DMS 273 (cell line): ENCODE measurements around the gene PTPRM.

Experiments
- DNase-seq: peaks from one replicate; lab custom pipeline; 2025; ENCODE audit not compliant: unreplicated experiment; lab: John Stamatoyannopoulos, UW

PTPRM gene

DNA sequence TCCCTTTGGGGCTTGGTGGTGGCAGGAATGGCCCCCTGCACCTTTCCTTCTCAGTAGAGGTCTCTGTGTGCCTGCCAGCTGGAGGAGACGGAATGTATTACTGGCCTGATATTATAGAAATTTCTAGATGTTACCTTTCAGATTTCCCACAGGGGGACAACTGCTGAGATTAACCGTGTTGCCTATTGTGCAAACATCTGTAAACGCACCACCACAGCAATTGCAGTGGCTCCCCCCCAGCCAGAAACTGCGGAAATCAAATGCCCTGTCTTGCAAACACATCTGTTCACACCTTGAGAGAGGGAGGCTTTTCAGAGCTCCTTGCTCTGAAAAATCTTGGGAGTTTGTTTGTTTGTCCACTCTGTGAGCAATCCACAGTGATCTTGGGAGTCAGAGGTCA, 772.1 kb downstream of the PTPRM start:
- no peak for DNase-seq

DNA sequence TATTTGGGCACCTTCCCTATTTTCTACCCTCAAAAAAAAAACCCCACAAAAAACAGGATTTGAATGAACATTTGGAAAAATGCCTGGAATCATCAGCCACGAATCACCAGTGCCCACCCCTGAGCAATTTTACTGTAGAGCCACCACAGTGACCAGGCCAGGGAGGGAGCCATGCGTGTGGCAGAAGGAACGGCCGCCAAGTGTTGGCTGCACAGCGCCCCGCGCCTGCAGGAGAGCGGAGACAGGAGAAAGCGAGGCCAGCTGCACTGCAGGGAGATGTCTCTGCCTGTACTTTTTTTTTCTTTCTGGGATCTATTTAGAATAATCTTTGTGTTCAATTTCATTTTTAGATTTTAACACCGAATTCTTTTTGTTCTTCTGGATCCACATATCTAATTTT, 772.8 kb downstream of the PTPRM start:
- DNase-seq, result no peak

DNA sequence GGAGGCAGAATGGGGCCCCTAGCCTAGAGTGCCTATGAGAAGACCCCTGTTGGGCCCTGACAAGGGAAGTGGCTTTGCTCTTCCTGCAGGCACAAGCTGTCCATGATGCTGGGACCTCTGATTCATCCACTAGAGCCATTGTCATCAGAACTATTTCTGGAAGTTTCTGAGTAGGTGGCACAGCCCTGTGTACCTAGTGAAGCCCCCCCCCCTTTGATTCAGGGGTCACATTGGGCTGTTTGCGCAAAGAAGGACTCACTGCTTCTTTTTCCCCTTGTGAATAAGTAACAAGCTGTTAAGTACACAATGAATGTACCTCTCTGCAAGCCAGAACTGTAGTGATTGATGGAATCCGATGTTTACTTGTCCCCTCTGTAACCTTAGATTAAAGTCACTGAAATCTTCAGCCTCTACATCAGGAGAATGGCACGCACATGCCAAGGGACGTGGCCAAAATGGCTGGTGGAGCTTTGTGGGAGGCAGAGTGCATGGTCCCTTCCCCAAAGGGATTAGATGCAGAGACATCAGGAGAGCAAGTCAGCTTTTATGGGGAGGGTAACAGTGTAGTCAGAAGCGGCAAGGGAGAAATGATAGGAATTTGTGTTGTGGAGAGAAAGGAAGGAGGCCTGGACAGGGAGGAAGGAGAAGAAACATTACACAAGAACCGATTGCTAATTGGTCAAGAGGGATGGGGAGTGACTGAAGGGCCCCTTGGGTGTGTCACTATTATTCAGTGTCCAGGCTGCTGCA, 774.5 kb downstream of the PTPRM start:
- DNase-seq, result no peak

DNA sequence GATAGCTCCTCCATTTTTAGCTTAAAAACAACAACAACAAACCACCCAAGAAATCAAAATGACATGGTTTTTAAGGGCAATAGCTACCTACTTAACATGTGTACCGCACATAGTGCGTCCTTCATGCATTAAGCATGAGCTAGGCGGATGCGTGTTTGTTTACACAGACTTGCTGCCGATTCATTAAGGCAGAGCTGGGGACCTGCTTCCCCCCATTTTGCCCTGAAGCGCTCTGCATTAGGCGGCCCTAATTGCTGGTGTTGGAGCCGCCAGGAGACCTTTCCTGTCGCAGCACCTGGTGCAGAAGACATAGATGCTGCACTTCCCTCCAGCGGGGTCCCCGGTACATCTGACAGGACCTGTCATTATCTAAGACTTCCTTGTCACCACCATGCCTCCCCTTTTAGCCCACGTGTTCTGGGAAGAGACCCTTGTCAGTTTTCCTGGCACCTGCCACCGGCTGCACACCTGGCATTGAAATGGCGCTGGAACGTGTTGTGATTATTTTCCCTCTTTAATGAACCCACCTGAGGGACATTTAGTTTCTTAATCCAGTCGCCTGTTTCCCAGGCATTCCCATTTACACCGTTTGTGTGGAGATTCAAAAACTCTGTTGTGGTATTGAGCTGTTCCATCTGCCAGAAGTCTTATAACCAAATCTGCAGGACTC, 781.1 kb downstream of the PTPRM start:
- DNase-seq, result peak; percentile 14

DNA sequence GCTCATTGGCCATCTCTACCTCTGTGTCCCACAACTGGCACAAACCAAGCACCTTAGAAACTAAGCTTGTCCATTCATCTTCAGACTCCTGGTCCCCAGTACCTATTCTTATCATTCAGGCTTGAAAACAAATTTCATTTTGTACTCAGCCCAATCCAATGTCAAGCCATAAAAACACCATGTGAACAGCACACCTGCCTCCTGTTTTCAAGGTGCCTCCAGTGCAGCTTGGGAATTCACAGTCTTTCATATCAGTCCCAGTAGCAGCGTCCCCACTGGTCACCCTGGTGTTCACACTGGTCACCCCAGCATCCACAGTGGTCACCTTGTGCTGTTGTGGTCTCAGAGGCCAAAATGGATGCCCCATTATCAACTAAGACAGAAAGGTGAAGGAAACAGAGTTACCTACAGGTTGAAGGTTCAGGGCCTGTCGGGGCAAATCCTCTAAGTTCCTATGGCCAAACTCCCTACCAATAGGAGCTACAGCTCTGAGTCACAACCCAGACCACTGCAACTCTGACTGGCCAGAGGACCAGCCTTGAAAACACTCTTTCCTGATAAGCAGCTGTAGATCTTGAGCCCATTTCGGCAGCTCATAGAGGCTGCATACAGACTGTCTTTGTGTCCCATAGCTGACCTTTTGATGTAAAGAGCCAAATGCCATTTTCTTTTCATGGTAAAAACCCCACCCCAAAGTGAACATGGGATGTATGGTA, 782.6 kb downstream of the PTPRM start:
- no peak for DNase-seq

DNA sequence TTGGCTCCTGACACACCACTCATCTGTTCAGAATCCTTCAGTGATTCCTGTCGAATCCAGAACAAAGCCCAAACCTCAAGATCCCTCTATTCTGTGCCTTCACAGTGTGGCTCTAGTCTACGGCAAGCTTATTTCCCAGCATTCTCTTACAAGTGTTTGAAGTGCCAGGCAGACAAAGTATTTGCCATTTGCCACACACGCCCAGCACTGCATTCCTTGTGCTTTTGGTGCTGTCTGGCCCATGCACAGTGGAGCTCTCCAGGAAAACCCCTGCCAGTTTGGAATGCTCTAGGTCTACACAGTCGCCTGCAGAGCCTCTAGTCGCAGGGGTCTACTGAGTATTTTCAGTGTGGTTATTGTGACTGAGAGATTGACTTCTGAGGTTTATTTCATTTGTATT, 783.5 kb downstream of the PTPRM start:
- no peak for DNase-seq

DNA sequence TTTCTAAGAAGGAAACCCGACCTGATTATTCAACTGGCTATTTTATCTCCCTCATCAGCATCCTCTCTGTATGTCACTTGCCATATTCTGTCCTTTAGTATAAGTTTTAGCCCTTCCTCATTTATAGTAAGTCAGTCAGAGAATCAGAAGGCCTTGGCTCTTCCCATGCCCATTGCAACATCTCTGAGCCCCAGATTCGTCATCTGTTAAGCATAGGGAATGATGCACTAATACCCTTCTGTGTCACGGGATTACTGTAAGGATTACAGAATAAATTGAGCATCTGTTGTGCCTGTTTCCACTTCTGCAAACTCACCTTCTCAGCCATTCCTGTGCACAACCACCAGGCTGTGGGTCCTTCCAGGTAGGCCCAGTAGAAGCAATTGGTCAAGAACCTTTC, 784.0 kb downstream of the PTPRM start:
- no peak for DNase-seq

DNA sequence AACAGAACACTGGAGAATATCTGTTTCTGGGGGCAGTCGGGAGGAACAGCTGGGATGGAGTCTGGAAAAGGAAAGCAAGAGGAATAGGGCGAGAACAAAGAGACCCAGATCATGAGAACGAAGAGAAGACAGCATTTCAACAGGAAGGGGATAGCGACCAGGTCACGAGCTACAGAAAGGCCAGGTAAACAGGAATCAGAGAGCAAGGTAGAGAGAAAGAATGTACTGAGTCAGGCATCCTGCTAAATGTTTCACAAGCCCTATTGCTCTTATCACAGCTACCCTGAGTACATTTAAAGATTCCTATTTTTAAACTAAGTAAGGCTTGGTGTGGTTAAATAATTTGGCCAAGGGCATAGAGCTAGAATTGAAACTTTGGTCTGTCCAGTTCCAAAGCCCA, 787.2 kb downstream of the PTPRM start:
- DNase-seq, result no peak

DNA sequence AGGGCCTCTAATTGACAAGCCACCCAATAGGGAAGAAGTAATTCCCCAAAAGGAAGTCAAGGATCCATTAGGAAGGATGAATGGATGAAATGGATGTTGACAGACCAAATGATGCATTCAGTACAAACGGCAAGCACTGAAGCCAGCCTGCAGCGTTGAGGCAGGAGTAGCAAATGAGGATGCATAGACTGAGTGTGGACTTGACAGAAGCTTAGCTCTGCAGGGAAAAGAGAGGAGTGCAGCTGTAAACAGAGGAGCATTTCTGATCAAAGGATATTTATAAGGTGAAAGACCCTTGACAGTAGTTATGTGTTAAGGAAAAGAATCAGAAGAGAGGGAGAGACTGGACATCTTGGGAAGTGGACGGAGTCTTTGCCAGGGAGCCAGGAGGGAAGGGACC, 788.9 kb downstream of the PTPRM start:
- no peak for DNase-seq

DNA sequence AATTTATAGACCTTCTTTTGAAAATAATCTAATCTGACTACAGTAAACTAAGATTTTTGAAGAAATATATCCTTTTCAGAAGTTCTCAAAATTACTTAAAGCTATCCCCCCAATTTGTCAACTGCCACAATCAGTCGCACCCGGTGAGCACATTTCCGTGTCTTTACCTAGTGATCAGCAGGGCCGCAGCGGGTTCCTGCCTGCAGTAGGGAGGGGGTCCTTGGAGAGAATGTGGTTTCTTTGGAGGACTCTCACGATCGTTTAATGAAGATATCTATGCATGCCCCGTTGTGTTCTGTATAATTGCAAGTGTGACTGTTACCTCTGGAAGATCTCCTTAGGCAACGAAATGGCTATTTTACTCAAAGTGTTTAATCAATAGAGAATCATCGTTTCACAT, 790.2 kb downstream of the PTPRM start:
- no peak for DNase-seq

DNA sequence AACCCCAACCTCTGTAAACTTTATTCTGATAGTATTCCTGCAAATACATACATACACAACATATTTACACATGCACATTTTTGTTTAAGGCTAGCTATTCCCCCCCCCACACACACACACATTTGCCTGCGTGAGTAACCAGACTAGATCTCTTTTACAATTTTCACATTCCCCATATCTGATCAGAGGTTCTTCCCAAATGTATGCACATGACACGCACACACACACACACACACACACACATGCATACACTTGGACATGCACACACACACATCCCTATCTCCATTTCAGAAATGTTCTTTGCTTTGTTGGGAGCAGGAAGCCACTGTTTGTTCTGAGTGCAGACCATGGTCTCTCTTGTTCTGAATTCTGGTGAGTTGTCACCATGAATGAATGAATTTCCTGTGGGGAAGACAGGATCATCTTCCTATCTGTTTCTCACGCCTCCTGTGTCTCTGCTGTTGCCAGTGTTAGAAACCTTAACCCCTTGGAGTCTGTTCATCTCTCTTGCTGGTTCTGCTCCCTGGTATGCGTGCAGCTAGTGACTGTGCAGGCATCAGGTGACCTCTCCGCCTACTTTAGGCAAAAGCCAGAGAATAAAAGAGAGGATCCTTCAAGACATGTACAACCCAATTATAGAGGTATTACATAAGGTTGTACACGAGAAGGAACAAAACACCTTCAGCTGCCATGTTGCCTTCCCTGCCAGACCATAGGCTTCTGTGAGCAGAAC, 791.1 kb downstream of the PTPRM start:
- no peak for DNase-seq

DNA sequence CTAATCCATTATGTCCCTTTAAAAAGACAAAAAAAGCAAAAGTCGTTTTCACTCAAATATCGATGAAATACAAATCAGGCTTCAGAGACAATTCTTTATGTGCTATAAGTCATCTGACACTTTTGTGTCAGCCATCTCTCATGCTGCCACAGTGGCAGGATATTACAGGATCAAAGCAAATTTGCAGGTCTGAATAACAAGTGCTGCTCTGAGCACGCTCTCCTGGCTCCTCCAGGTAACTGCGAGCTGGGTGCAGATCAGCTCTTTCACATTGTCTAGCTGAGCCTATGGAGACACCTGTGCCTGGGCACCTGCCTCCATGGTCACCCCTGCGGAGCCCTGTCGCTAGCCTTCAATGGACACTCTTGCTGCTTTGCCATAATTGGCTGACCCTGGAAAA, 792.0 kb downstream of the PTPRM start:
- no peak for DNase-seq

DNA sequence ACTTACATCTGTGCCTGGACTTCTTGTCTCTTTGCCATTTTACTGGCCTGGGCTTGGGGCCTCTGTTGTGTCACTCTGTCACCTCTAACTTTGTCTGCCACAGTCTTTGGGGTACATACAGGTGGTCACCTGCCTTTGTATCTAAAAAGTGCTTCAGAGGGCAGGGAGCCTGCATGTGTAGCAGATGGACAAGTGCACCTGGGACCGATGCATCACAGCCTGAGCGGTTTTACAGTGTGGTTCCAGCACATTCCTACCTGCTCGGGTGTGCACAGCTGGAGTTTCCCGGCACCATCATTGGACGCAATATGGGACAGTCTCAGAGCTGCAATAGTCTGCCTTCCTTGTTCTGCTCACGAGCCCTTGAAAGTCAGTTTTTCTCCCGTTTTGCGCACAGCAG, 792.4 kb downstream of the PTPRM start:
- DNase-seq, result no peak

DNA sequence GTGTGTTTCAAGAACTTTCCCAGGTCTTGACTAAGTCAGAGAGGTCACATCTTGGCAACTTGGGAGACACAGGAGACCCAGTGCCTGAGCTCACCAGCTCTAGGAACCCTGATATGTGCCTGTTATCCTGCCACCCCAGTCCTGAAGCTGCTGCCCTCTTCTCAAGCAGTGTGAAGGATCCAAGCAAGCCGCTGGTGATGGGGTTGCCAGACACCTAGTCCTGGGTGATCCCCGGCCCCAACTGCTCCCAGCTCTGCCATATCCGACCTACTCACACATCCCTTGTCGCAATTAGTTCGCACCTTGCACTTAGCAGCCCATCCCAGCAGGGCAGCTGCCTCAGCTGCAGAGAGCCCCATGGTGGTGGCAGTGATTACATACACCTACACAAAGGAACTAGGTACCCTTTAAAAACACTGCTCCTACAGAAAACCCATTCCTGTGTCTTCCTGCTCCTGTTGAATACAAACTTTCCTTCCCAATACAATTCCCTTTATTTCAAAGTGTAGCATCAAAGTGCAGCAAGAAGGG, 794.9 kb downstream of the PTPRM start:
- no peak for DNase-seq

DNA sequence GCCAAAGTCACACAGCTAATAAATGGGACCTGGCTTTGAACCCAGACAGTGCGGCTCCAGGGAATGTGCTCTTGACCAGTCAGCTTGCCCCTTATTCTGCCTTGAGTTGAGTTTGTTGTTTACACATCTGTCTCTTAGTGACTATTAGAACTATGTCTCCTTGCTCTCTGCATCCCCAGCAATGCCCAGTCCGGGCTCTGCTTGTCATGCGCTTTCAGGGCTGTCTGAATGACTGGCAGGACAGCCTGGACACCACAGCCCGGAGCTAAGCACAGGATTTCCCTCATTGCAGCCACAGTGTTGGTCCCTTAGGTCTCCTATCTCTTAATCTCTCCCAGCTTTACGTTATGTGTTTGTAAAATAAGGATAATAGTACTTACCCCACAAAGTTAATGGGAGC, 795.7 kb downstream of the PTPRM start:
- no peak for DNase-seq

DNA sequence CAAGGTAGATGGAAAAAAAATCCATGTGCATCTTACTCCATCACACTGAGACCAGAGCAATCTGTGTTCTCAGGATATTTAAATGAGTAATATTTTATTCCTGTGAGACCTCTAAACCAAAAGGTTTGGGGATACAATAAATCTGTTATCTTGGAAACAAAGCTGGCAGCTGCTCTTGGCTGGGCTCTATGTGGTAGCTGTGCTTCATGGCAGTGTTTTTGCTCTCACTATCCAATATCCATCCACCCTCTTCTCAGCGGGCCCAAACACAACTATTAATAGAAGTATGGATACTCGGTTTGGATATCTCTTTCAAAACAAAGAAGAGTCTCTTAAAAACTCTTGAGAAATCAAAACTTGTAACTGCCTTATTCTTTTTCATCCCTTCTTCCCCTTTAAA, 797.3 kb downstream of the PTPRM start:
- no peak for DNase-seq

DNA sequence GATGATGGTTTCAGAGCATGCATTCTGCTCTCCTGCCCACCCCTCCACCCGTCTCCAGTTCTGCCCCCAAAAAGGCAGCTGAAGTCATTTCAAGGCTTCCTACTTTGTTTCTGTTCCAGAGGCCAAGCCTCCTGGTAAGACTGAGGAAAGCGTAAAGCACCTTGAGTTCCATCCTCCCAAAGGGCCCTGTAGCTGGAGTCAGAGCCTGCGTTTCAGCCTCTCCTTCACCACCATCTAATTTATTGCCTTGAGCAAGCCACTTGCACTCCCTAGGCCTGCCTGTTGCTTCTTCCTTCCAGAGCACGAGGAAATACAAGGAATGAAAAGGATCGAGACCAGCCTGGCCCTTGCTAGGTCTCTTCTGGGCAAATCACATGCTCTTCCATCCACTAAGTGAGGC, 797.9 kb downstream of the PTPRM start:
- no peak for DNase-seq

DNA sequence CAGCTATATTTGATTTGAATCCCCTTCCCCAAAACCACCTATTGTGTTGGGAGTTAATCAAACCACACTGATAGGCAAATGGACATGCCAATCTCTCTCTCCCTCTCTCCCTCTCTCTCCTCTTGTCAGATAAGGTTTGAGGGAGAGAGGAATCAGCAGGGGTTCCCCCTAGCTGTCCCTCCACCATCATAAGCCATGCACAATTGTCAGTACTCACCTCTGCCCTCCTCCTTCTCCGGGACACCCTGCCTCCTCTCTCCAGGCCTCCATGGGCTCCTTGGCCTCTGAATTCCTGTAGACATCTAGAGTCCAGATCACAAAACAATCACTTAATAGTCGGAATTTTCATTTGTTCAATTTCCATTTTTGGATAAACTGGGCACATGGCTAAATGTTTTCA, 798.4 kb downstream of the PTPRM start:
- no peak for DNase-seq

DNA sequence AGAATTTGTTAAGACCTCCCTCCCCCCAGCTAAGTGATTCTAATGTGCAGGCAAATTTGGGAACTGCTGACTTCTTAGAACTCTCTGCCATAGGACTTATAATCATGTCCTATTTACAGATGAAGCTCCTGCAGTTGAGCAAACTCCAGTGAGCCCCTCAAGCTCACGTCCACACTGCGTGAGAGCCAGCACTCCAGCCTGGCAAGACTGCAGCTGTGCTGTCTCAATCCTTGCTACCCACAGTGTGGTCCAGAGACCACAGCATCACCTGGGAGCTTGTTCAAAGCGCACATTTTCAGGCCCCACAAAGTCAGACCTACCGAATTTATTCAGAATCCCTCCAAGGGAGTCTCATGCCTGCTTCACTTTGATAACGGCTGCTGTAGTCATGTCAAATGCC, 799.0 kb downstream of the PTPRM start:
- DNase-seq, result no peak

DNA sequence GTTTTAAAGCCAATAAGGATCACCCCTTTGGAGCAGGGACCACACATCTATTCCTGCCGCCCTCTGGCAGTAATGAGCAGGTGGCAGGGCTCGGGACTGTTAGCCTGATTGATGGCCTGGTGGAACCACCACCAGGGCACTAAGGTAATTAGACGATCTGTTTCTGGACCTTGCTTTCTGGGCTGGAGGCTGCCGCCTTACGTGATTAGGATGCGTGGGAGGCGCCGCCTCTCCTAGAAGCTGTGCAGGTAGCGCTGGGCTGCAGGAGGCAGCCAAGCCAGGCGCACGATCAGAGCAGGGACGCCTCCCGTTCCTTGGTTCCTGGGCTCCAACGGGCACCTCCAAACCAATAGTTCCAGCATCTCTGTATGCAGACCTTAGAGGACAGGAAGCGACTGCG, 799.5 kb downstream of the PTPRM start:
- no peak for DNase-seq

DNA sequence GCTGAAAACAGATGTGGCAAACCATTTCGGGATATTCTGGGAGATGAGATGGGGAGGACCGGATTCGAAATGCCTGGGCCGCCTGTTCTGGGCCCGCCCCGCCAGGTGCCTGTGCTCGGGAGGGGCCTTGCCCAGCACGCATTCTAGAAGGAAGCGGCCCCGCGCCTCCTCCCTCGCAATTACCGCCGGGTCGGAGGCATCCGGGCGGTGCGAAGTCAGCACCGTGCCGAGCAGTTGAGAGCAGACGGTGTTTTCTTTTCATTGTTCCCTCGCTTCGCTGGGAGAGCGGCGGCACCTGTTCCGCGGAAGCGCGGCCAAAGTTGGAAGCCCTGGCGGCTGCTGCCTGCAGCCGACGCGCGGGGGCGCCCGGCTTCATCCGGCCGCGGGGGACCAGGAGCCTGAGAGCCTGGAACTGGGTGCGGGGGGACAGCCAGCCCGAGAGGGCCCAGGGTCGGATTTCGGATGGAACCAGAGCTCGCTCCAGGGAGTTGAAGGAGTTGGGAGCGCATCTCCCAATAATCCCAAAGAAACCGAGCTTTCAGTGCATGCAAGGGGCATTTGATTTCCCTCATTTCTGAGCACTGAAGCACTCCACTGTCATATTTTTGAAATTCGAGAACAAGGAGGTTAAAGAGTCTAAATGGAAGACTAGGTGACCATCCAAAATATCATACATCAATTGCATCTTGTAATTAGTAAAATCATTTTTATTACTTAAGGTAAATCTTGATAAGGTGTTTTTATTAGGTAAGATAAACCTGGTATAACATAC, 800.3 kb downstream of the PTPRM start:
- DNase-seq, result peak; percentile 91
